ENCODE data around the gene ZDHHC11B. TPM values are rescaled to one million over a fixed set of nuclear protein-coding genes. Genes with fewer than 3 reads are reported as not detected.

ZDHHC11B gene
- total RNA-seq, 1 experiment from 2014 or later = 0.40 TPM

- ChIA-PET POLR2A (ENCODE audit: unreplicated experiment) (no interaction called here), CTCF (no interaction called here)
- intact Hi-C loops (cut with micrococcal nuclease) = no loop called here
- H3K36me3 ChIP-seq (ENCODE audit: low read depth, low read length) = peaks cover 18% of the 10 kb centered on the region; the same call in 1 of the 2 replicates
- H2AFZ ChIP-seq (ENCODE audit: low read length) = no peak overlapping the region
- no peak overlapping the region for H3K9ac ChIP-seq (ENCODE audit: low read length)
- no peak for ATAC-seq
- BruUV-seq (replicated peaks) = no TSS peak
- no peak overlapping the region for H3K27ac ChIP-seq (ENCODE audit: low read length)
- H3K4me2 ChIP-seq (ENCODE audit: low read length) = no peak overlapping the region
- no peaks in the 10 kb centered on the region for H3K27me3 ChIP-seq (ENCODE audit: low read length)
- TF ChIP-seq EZH2 (IDR thresholded peaks at IDR 0.05; ENCODE audit: low read length, unreplicated experiment) = no peak
- TF ChIP-seq EZH2phosphoT487 (IDR thresholded peaks at IDR 0.05; ENCODE audit: borderline replicate concordance, low read length) = no peak
- no peak for TF ChIP-seq CTCF (conservative IDR thresholded peaks at IDR 0.05; ENCODE audit: low read depth, low read length)
- DNase-seq = no peak
- no peak overlapping the region for H3K4me3 ChIP-seq (ENCODE audit: low read length)
- H3F3A ChIP-seq (ENCODE audit: low read length, unreplicated experiment) = no peaks in the 10 kb centered on the region
- H3K79me2 ChIP-seq (ENCODE audit: low read length) = no peaks in the 10 kb centered on the region
- peaks cover 24% of the 10 kb centered on the region for H3K4me1 ChIP-seq (ENCODE audit: insufficient read depth, low read length)
- H3K9me3 ChIP-seq (ENCODE audit: low read length) = no peaks in the 10 kb centered on the region
- no peaks in the 10 kb centered on the region for H3K9me2 ChIP-seq (replicated peaks; ENCODE audit: low read length)
- H4K20me1 ChIP-seq (ENCODE audit: low read length) = no peaks in the 10 kb centered on the region
Observed at GRCh38 chr5:668283-668995, 116.1 kb downstream of the ZDHHC11B start.

- Histone ChIP-seq H3K36me3 (ENCODE audit: low read depth, low read length) (peaks cover 22% of the 10 kb centered on the region; the same call in 1 of the 2 replicates), H3K4me3 (ENCODE audit: low read length) (no peak overlapping the region), H3K27ac (ENCODE audit: low read length) (no peak overlapping the region), H3K4me1 (ENCODE audit: insufficient read depth, low read length) (peaks cover 9% of the 10 kb centered on the region), H3K79me2 (ENCODE audit: low read length) (no peaks in the 10 kb centered on the region), H3K9me3 (ENCODE audit: low read length) (no peaks in the 10 kb centered on the region), H3K27me3 (ENCODE audit: low read length) (no peaks in the 10 kb centered on the region), H3K4me2 (ENCODE audit: low read length) (no peak overlapping the region), H4K20me1 (ENCODE audit: low read length) (no peaks in the 10 kb centered on the region), H2AFZ (ENCODE audit: low read length) (no peak overlapping the region), H3F3A (ENCODE audit: low read length, unreplicated experiment) (no peaks in the 10 kb centered on the region), H3K9ac (ENCODE audit: low read length) (no peak overlapping the region), H3K9me2 (replicated peaks; ENCODE audit: low read length) (no peaks in the 10 kb centered on the region)
- intact Hi-C loops (cut with micrococcal nuclease) = no loop called here
- CTCF ChIA-PET = no interaction called here
- BruUV-seq (replicated peaks) = no TSS peak
- POLR2A ChIA-PET (ENCODE audit: unreplicated experiment) = no interaction called here
- ATAC-seq (no peak), DNase-seq (no peak)
- TF ChIP-seq CTCF (conservative IDR thresholded peaks at IDR 0.05; ENCODE audit: low read depth, low read length) (no peak), EZH2phosphoT487 (IDR thresholded peaks at IDR 0.05; ENCODE audit: borderline replicate concordance, low read length) (no peak), EZH2 (IDR thresholded peaks at IDR 0.05; ENCODE audit: low read length, unreplicated experiment) (no peak)
Observed at GRCh38 chr5:666816-667498, 117.6 kb downstream of the ZDHHC11B start.
